Measurements from ENCODE around the gene C11orf16. TPM values are rescaled to one million over a fixed set of nuclear protein-coding genes. Genes with fewer than 3 reads are reported as not detected.
"Not testable (repeated sequence)": the region's sequence is repeated elsewhere in the genome, so short reads cannot be mapped to it uniquely, and the experiment has no call there.

C11orf16 gene
- total RNA-seq, 1 donor from 2014 or later = not detected

DNA sequence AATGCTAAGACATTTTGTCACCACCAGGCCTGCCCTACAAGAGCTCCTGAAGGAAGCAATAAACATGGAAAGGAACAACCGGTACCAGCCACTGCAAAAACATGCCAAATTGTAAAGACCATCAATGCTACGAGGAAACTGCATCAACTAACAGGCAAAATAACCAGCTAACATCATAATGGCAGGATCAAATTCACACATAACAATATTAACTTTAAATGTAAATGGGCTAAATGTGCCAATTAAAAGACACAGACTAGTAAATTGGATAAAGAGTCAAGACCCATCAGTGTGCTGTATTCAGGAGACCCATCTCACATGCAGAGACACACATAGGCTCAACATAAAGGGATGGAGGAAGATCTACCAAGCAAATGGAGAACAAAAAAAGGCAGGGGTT lies 41.6 kb downstream of the C11orf16 start:
- not testable (repeated sequence) for DNase-seq (ENCODE audit: low read depth, low spot score)

DNA sequence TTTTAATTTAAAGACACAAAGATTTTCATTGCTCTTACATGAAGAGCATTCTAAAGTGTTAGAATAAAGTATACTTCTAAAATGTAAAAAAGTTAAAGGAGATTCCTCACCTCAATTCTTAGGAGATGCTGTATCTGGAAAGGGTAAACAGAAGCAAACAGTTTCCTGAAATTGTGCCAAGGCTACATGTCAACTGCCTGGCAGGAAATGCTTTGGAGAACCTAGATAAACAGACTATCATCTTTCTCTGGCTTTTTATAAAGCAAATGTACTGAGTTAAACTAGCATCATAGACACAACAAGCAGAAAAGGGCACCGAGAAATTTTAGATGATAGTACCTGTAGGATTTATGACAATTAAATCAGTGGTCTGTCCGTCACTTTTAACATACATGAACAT lies 46.4 kb downstream of the C11orf16 start:
- no peak for DNase-seq (ENCODE audit: low read depth, low spot score)

DNA sequence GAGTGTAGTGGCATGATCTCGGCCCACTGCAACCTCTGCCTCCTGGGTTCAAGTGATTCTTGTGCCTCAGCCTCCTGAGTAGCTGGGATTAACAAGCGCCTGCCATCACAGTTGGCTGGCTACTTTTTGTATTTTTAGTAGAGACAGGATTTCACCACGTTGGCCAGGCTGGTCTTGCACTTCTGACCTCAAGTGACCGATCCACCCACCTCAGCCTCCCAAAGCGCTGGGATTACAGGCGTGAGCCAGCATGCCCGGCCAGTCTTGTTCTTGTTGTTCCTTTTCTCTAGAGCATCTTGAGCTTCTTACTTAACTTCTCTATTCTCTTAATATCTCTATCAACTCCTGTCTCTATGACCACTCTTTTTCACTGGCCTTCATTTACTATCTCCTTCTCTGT lies 51.2 kb downstream of the C11orf16 start:
- not testable (repeated sequence) for DNase-seq (ENCODE audit: low read depth, low spot score)

DNA sequence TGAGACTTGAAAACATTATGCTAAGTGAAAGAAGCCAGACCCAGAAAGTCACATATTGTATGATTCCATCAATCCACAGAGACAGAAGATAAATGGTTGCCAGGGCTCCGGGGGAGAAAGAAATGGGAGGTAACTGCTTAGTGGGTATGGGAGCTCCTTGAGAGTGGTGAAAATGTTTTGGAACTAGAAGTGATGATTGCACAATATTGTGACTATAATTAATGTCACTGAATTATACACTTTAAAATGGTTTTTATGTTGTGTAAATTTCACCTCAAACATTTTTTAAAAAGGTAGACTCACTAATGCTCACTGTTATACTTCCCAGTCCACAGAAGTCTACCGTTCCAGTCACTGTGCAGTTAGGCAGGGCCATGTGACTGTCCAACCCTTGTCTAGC lies 54.0 kb downstream of the C11orf16 start:
- no peak for DNase-seq (ENCODE audit: low read depth, low spot score)

DNA sequence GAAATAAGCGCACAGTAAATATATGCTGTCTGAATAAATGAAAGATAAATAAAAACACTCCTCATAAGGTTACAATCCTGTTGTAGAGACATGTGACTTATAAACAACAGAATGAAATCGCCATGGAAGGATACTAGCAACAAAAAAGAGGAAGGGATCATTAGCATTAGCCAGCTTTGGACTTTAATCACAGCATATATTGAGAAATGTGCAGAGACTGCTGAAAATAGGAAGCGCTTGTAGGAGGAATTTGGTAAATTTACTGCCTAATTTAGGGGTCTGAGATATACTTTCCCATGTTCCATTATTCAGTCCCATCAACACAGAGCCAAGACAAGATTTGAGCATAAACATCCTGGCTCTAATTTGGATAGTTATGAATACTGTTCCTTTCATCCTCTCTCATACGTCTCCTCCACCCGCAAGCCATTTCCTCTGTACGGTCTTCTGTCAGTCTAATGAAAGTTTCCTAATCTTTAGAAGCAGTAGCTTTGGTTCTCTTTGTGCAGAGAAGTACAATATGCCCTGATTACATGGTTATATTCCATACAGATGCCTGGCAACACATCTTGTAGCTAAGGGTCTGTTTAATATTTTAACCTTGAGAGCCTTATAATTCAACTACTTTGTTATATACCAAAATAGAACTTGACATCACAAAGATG lies 58.9 kb downstream of the C11orf16 start:
- no peak for DNase-seq (ENCODE audit: low read depth, low spot score)

DNA sequence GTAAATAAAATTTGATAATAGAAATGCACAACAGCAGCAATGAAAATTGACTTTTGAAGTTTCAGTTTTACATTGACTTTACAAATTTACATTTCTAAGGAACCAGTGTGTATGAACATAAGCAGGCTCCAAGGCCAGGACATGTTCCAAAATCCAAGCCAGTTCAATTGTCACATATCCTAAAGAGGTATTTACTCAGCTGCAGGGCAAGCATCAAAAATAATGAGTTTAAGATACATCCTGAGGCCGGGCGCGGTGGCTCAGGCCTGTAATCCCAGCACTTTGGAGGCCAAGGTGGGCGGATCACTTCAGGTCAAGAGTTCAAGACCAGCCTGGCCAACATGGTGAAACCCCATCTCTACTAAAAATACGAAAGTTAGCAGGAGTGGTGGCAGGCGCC lies 60.8 kb downstream of the C11orf16 start:
- no peak for DNase-seq (ENCODE audit: low read depth, low spot score)

DNA sequence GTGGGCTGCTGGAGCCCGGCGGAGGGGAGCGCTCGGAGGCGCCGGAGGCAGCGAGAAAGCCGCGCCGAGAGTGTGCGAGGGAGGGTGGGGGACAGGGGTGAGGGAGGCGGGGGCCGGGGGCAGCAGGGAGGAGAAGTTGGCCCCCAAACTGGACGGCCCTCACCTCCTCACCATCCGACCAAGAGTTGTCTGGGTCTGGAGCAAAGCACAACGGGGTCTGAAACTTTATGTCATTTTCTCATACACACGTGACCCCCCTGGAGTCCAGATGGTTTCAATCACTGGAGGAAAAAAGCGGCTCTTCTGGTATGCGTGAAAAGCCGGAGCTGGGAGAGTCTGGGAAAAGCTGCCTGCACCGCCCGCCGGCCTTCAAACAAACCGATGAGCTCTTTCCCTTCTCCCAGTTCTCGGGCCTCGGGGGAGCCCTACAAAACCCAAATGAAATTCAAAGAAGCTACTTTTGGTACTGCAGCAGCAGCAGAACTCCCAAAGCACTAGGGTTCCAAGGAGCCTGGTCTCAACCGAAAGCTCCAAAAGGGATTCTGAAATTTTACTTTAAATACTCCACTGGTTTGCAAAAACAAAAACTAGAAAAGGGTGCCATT lies 61.5 kb downstream of the C11orf16 start:
- no peak for DNase-seq (ENCODE audit: low read depth, low spot score)

DNA sequence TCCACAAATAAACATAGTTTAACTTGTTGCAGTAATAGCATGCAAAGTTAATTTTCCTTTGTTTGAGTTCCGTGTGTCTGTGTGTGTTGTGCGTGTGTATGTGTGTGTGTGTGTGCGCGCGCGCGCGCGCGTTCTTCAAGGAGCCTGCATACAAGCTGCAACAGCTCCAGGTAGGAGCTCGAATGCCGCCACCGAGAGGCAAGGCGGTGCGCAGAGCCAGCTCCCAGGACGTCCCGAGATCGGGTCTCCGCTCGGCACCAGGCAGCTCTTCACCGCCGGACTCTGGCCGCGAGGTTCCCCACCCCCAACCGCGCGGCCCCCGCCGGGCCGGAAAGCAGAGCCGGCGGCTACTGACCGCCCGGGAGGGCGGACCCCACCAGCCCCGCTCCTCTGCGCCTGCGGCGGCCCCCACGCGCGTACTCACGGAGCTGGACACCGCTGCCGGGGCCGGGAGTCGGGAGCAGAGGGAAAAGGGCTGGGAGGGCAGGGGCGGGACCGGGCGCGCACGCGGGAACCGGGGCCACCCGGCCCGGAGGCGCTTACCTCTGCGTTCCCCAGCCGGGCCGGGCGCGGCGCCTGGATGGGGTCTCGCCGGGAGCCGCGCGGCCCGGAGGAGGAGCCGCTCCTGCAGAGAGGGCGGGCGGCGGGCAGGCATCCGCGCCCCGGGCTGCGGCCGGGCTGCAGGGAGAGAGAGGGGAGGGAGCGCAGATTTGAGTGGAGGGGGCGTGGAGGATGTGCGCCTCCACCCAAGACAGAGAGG lies 62.2 kb downstream of the C11orf16 start:
- DNase-seq (ENCODE audit: low read depth, low spot score) = no peak

Other genes with a start within 250 kb of the C11orf16 start
- 20.4 and 23.5 TPM in 2 replicates for gene AKIP1, start 21.8 kb downstream of the C11orf16 start, total RNA-seq
- not detected in 2 replicates for gene ASCL3, start 10.1 kb upstream of the C11orf16 start, total RNA-seq
- 31.3 and 42.4 TPM in 2 replicates for gene TMEM9B, start 31.5 kb upstream of the C11orf16 start, total RNA-seq
- gene NRIP3, start 71.1 kb upstream of the C11orf16 start, total RNA-seq = 4.0 and 15.6 TPM in 2 replicates
- gene SCUBE2, start 158.7 kb upstream of the C11orf16 start, total RNA-seq = 0.73 and 0.74 TPM in 2 replicates

Data from pulmonary artery endothelial cell (primary cell).